T-helper 22 cell (primary cell): Measurements from ENCODE around the gene TOMM6.

Experiments
- DNase-seq: peaks from one replicate; pipeline ENCODE4 v3.0.0-alpha.2; 2020; ENCODE audit warnings: low read depth

The TOMM6 gene

DNA sequence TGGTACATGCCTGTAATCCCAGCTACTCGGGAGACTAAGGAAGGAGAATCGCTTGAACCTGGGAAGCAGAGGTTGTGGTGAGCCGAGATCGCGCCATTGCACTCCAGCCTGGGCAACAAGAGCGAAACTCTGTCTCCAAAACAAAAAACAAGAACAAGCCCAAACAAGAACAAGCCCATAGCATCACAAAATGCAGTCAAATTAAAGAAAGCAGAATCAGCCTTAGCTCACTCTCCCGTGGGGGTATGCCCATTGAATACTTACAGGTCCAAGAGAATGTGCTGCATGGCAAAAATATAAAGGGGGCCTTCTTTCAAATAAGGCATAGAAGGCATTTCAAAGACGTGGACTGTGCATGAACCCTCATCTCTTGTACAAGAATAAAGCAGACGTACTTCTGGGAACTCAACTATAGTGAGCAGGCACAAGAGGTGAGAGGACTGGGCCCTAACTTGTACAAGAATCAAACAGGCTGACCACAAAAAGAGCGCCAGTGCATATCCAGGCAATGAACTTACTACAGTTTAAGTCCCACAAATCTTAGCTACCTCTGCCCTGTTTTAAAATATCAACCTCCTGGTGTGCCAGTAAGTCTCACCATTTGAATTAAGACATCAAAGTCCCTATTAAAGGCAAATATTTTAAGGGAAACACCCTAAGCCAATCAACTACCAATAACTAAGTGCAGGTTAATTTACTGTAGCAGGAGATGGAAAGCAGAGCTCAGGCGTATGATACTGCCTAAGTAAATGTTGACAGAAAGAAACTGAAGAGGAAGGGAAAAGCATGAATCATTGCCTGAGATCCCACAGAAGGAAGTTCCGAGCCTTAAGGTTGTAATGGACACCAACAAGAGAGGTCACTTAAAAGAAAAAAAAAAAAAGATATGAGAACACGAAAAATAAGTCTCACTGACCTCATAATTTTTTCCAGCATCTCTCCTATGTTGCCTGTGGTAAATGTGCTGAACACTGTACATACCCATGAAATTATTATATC is 37.4 kb downstream of the TOMM6 start:
- no peak for DNase-seq

GRCh38 chr6:41826343-41827022 is 39.0 kb downstream of the TOMM6 start:
- DNase-seq, result no peak

DNA sequence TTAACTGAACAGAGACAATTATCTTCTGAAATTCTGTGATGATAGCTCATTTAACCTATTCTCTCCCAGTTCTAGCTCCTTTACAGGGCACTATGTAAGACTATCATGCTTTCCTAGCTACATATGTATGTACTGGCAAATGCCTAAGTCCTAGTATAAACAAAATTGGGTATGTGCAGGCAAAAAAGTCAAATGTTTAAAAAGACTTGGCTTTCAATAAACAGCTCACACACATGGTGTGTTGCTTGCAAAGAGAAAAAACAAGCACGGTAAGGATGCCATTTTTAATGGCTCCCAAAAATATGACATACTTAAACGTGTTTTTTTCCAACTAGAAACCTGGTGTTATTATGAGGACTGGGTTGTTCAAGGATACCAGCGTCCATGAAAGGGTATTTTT is 44.8 kb downstream of the TOMM6 start:
- DNase-seq, result no peak

GRCh38 chr6:41836022-41836659 is 48.6 kb downstream of the TOMM6 start:
- DNase-seq, result no peak

DNA sequence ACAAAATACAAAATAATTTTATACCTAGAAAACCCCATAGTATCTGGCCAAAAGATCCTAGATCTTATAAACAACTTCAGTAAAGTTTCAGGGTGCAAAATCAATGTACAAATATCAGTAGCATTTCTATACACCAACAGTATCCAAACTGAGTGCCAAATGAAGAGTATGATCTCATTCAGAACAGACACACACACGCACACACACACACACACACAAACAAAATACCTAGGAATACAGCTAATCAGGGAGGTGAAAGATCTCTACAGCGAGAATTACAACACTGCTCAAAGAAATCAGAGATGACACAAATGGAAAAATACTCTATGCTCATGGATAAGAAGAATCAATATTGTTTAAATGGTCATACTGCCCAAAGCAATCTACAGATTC is 49.2 kb downstream of the TOMM6 start:
- DNase-seq, result no peak
